Epithelial cell of proximal tubule (primary cell): Measurements from ENCODE around the gene RAPGEF5. TPM values are rescaled to one million over a fixed set of nuclear protein-coding genes. Genes with fewer than 3 reads are reported as not detected.

Source experiments
- DNase-seq: peaks from one replicate; pipeline ENCODE4 v3.0.0-alpha.2; 2011; ENCODE audit warnings: low read depth
- H3K4me3 ChIP-seq: 2 replicates; pipeline ENCODE4 v1.5.1; 2011; ENCODE audit warnings: low read depth, mild to moderate bottlenecking, low read length
- total RNA-seq: library from RNA; depleted of rRNA; stranded (reverse); fragments of >200 nt; gene quantifications from 2 replicates; pipeline ENCODE4 v1.2.3, GENCODE V29; 2015
- TF ChIP-seq, protein P1 (sequence below): conservative IDR thresholded peaks from 2 replicates; pipeline ENCODE4 v1.5.1; 2012; ENCODE audit warnings: low read depth, mild to moderate bottlenecking, low read length

RAPGEF5 gene
- total RNA-seq, 1 donor from 2014 or later = 8.3 TPM

DNA sequence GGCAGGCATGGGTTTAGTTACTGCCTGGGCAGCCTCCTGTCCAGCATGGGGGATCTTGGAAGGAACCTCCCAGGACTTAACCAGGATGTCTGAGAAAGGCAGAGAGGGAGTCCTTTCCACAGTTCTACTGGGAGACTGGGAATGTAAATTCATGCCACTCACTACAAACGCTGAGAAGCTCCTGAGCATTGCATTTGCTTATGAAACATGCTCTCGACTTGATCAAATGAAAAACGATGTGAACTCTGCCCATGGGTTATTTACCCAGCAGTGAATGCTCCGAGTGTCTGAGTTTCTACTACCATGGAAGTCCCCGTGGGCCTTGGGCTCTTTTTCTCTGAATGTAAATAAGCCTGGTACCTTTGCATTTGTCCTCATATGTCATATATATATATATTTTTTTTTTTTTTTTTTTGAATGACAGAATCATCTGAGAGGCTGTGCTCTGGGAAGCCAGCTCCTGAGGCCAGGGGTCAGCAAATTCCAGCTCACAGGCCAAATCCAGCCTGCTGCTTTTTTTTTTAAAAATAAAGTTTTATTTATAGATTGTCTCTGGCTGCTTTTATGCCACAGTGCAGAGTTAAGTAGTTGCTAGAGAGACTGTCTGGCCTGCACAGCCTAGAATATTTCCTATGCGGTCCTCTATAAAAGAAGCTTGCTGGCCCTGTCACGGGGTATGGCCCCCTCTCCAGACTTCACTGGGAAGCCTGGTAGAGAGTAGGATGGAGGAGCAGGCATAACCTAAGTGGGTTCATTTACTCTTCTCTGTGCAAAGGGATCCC lies 21.4 kb upstream of the RAPGEF5 start:
- TF ChIP-seq, protein P1, sequence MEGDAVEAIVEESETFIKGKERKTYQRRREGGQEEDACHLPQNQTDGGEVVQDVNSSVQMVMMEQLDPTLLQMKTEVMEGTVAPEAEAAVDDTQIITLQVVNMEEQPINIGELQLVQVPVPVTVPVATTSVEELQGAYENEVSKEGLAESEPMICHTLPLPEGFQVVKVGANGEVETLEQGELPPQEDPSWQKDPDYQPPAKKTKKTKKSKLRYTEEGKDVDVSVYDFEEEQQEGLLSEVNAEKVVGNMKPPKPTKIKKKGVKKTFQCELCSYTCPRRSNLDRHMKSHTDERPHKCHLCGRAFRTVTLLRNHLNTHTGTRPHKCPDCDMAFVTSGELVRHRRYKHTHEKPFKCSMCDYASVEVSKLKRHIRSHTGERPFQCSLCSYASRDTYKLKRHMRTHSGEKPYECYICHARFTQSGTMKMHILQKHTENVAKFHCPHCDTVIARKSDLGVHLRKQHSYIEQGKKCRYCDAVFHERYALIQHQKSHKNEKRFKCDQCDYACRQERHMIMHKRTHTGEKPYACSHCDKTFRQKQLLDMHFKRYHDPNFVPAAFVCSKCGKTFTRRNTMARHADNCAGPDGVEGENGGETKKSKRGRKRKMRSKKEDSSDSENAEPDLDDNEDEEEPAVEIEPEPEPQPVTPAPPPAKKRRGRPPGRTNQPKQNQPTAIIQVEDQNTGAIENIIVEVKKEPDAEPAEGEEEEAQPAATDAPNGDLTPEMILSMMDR = no peak
- no peak overlapping the region for H3K4me3 ChIP-seq
- DNase-seq = no peak

DNA sequence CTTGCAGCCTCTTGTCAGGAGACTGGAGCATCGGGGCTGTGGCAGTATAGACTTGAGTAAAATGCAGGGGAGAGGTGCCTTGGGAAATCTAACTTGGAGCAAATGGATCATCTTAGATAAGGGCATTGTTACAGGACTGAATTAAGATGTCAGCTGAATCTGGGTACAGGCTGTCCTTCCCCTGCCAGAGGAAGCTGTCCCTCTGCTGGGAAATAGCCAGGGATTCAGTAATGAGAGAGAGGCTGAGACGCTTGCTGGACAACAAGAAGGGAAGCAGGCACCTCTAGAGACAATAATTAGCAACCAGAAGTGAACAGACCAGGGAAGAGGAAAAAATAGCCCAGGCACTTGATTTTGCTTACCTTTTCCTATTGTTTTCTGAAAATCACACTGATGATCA lies 20.7 kb upstream of the RAPGEF5 start:
- TF ChIP-seq, protein P1 = no peak
- H3K4me3 ChIP-seq = no peak overlapping the region
- DNase-seq = no peak

DNA sequence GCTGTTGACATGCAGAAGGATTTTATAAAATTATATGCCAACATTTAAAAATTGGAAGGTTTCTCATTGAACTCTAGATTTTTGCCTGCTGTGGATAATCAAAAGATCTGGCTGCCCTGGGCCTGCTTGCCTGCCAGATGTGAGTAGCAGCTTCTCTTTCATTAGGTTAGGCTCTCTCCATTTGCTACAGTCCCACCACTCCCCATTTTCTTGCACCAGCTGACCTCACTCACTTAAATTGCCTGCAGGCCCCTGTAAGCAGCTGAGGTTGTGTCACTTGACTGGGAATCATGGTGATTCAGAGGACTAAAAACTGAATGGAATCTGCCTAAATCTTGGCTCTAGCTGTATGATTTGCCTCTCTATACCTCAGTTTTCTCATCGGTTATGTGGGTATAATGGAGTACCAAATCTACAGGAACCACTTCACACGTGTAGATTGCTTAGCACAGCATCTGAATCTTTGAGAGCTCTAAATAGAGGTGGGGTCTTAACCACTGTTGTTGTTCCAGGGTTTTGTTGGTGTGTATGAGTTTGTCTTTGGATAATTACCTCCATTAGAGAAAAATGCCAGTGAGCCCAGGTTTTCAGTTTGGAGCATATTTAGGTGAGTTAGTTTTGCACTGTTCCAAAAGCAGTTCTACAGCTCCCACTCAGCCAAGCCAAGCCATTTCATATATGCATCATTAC lies 18.6 kb upstream of the RAPGEF5 start:
- no peak overlapping the region for H3K4me3 ChIP-seq
- TF ChIP-seq, protein P1 = no peak
- no peak for DNase-seq

DNA sequence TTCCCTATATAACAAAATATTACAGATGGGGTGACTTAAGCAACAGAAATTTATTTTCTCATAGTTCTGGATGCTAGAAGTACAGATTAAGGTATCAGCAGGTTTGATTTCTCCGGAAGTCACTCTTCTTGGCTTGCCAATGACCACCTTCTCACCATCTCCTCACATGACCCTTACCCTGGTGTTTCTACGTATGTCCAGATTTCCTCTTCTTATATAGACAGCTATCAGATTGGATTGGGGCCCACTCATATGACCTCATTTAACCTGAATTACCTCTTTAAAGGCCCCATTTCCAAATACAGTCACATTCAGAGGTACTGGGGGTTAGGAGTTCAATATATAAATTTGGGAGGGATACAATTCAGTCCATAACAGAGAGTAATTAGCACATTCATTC lies 17.0 kb upstream of the RAPGEF5 start:
- no peak overlapping the region for H3K4me3 ChIP-seq
- TF ChIP-seq, protein P1 = no peak
- no peak for DNase-seq

DNA sequence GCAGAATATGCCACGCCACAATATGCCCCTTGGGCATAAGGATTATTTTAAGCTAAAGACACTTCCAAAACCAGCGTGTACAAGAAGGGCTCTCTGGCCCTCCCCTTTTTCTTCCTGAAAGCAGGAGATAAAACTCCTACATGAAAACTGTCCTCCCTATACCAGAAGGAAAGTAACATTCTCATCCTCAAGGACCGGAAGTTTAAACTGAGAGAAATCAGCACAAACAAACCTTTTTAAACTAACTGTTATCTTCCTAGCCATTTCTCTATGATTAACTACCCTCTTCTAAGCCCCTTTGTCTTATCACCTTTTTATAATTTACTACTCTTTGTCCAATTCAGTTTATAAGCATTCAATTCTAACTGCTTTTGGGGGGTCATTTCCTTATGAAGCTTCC lies 16.4 kb upstream of the RAPGEF5 start:
- TF ChIP-seq, protein P1 = no peak
- DNase-seq = no peak
- no peak overlapping the region for H3K4me3 ChIP-seq

DNA sequence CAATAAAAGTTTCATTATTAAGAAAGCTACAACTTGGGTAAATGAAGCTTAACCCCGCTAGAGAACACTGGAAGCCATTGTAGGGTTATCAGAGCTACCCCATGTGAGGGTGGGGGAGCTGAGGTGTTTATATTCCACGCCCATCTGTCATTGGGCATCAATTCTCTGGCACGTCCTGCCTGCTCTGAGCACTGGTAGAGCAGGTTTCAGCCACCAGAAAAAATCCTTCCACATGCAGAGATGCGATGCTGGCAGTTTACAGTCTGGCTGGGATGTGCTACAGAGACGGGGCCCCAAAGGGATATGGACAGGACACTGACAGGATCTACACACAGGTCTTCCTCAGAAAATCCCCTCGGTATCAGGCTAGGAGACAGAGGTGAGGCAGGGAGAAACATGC lies 15.9 kb upstream of the RAPGEF5 start:
- H3K4me3 ChIP-seq = no peak overlapping the region
- TF ChIP-seq, protein P1 = no peak
- DNase-seq = no peak
